Urinary bladder (tissue), 4 donors: ENCODE data around the gene NEIL3. TPM values are rescaled to one million over a fixed set of nuclear protein-coding genes. Genes with fewer than 3 reads are reported as not detected.

Source experiments
- DNase-seq: peaks from one replicate; pipeline ENCODE4 v3.0.0-alpha.2; 2015; ENCODE audit errors: extremely low spot score
- H3K27ac ChIP-seq: one replicate; pipeline ENCODE4 v1.5.1; 2013; ENCODE audit warnings: low read depth, mild to moderate bottlenecking, moderate library complexity
- H3K36me3 ChIP-seq: one replicate; pipeline ENCODE4 v1.6.1; 2013; ENCODE audit warnings: mild to moderate bottlenecking, moderate library complexity; ENCODE audit not compliant: insufficient read depth
- H3K4me1 ChIP-seq: one replicate; pipeline ENCODE4 v1.6.1; 2013; ENCODE audit warnings: mild to moderate bottlenecking, moderate library complexity; ENCODE audit not compliant: insufficient read depth
- H3K4me3 ChIP-seq: one replicate; pipeline ENCODE4 v1.5.1; 2013; ENCODE audit warnings: low read depth, low read length
- WGBS: extraction: QIAGEN DNeasy Blood & Tissue Kit; methylation state at CpG from one replicate; pipeline ENCODE4 v1.1.7; 2013; 5-methylcytosine and 5-hydroxymethylcytosine counted together
- polyA plus RNA-seq: library from polyadenylated mRNA; stranded (reverse); fragments of 200-250 nt; gene quantifications from one replicate; pipeline ENCODE4 v1.2.3, GENCODE V29; 2013
- total RNA-seq: library from RNA; depleted of rRNA; stranded (reverse); fragments of >200 nt; gene quantifications from one replicate; pipeline ENCODE4 v1.2.3, GENCODE V29; 2014
- donor health status: healthy with polysubstance abuse.
- donor health status: healthy.

The NEIL3 gene
- total and polyA plus RNA-seq, 2 donors, result 9.6 TPM; not detected in 1

- H3K27ac ChIP-seq, result no peak overlapping the region
- H3K4me3 ChIP-seq, result no peak overlapping the region
- no peaks in the 10 kb centered on the region for H3K36me3 ChIP-seq
- H3K4me1 ChIP-seq, result no peaks in the 10 kb centered on the region
- WGBS, result 94% methylated on average over 7 of the region's 7 CpGs
- DNase-seq, result no peak
These were observed 1.9 kb downstream of the NEIL3 start for GRCh38 chr4:177311589-177311988.

DNA sequence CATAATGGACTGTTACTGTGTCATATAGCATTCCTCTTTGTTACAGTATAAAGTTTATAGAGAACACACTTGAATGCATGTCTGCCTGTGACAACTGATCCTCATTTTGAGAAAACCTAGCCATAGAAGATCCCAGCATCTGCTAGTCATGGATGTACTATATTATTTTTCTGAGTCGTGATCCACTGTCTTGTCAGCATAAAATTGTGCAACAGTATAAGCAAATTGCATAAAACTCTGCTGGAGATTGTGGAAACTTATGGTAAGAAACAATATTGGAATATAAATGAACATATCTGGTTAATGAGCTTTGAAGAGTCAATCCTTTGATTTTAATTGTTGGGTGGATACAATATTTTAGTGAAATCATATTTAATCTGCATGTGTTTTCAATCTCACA, 3.6 kb downstream of the NEIL3 start:
- H3K27ac ChIP-seq, result no peak overlapping the region
- no peaks in the 10 kb centered on the region for H3K36me3 ChIP-seq
- no peaks in the 10 kb centered on the region for H3K4me1 ChIP-seq
- WGBS, result 66% methylated on average over 1 of the region's 1 CpG
- H3K4me3 ChIP-seq, result no peak overlapping the region
- DNase-seq, result no peak

GRCh38 chr4:177315767-177316464, 6.2 kb downstream of the NEIL3 start:
- H3K36me3 ChIP-seq, result no peaks in the 10 kb centered on the region
- H3K4me3 ChIP-seq, result no peak overlapping the region
- H3K27ac ChIP-seq, result no peak overlapping the region
- WGBS, result 77% methylated on average over 4 of the region's 4 CpGs
- DNase-seq, result no peak
- no peaks in the 10 kb centered on the region for H3K4me1 ChIP-seq

DNA sequence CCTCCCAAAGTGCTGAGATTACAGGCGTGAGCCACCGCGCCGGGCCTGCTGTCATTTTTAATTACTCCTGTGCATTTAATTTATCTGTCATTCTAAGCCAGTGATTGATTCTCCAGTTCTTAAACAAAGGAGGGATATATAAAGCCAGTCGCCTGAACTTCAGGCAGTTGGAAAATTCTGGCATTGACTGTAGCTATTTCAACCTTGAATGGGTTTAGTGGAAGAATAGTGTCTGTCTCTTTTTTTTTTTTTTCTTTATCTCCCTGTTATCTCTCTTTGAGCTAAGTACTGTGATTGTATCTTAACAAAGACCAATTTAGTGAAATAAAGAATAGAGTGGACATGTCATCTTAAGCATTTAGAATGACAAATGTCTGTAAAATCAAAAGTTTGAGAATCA, 11.0 kb downstream of the NEIL3 start:
- DNase-seq, result no peak
- no peak overlapping the region for H3K27ac ChIP-seq
- no peaks in the 10 kb centered on the region for H3K4me1 ChIP-seq
- WGBS, result 95% methylated on average over 5 of the region's 5 CpGs
- H3K36me3 ChIP-seq, result no peaks in the 10 kb centered on the region
- no peak overlapping the region for H3K4me3 ChIP-seq

GRCh38 chr4:177321647-177322046, 12.0 kb downstream of the NEIL3 start:
- Histone ChIP-seq H3K4me3 (no peak overlapping the region), H3K36me3 (no peaks in the 10 kb centered on the region), H3K27ac (no peak overlapping the region), H3K4me1 (no peaks in the 10 kb centered on the region)
- DNase-seq, result no peak
- WGBS, result 71% methylated on average over 3 of the region's 3 CpGs

DNA sequence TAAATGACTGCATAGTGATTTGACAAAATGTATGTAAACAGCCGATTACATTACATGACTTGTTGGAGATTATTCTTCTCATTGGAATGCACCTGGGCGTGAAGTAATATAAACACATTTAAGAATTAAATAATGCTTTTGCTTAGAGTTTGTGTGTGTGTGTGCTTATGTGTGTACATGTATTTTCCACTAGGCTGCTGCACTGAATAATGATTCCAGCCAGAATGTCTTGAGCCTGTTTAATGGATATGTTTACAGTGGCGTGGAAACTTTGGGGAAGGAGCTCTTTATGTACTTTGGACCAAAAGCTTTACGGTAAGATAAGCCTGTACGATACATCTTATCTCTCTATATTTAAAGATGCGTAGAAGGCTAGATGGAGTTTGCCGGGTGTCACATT, 12.6 kb downstream of the NEIL3 start:
- DNase-seq, result no peak
- Histone ChIP-seq H3K4me1 (no peaks in the 10 kb centered on the region), H3K36me3 (no peaks in the 10 kb centered on the region), H3K27ac (no peak overlapping the region), H3K4me3 (no peak overlapping the region)
- WGBS, result 33% methylated on average over 7 of the region's 7 CpGs

DNA sequence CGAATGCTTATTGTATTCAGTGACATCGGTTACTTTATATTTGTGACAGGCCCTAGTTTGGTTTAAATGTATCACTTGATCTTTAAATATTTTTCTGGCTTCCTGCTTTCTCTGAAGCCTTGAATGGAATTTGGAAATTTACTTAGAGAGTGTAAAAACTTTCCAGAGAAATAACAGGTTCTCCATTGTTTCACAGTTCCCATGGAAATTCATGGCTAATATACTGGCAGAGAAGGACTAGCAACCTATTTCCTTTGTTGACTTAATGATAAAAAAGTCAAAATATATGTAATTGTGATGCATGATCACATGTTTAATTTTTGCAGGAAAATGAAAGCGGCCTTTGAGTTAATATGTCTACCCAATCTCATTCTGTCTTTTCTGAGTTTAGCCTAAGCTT, 13.2 kb downstream of the NEIL3 start:
- H3K4me3 ChIP-seq, result no peak overlapping the region
- H3K4me1 ChIP-seq, result no peaks in the 10 kb centered on the region
- H3K27ac ChIP-seq, result no peak overlapping the region
- 51% methylated on average over 3 of the region's 3 CpGs for WGBS
- no peaks in the 10 kb centered on the region for H3K36me3 ChIP-seq
- DNase-seq, result no peak

DNA sequence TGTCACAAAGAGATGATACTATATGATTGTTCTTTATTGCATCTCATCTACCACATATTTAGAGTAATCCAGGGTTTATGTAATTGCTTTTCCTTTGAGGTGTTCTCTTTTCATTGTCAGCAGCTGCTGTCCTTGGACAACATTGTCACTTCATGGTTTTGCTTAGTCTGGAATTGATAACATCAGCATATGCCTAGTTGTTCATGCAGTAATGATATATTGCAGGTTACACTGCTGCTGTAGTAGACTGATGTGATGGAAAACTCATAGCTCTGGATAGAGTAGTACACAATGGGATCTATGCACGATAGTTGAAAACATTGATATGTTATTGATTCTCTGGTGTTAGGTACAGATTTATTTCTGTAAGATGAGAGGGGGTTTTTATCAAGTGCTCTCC, 13.7 kb downstream of the NEIL3 start:
- DNase-seq, result no peak
- no peaks in the 10 kb centered on the region for H3K4me1 ChIP-seq
- H3K27ac ChIP-seq, result no peak overlapping the region
- H3K36me3 ChIP-seq, result no peaks in the 10 kb centered on the region
- H3K4me3 ChIP-seq, result no peak overlapping the region
- WGBS, result 88% methylated on average over 1 of the region's 1 CpG

- no peak overlapping the region for H3K4me3 ChIP-seq
- no peak for DNase-seq
- WGBS, result 96% methylated on average over 4 of the region's 4 CpGs
These were observed 22.4 kb downstream of the NEIL3 start for GRCh38 chr4:177332119-177332518.

GRCh38 chr4:177339477-177340374, 30.1 kb downstream of the NEIL3 start:
- 42% methylated on average over 5 of the region's 5 CpGs for WGBS
- no peak overlapping the region for H3K4me3 ChIP-seq
- no peak for DNase-seq
- H3K4me1 ChIP-seq, result no peaks in the 10 kb centered on the region
- H3K27ac ChIP-seq, result no peak overlapping the region
- H3K36me3 ChIP-seq, result no peaks in the 10 kb centered on the region

More at GRCh38 chr4:177332119-177332518, 22.4 kb downstream of the NEIL3 start:
- H3K36me3 ChIP-seq, result no peaks in the 10 kb centered on the region
- no peak overlapping the region for H3K27ac ChIP-seq
- no peaks in the 10 kb centered on the region for H3K4me1 ChIP-seq

GRCh38 chr4:177348348-177348747, 38.7 kb downstream of the NEIL3 start:
- no peak for DNase-seq
- H3K27ac ChIP-seq, result no peak overlapping the region
- 97% methylated on average over 8 of the region's 8 CpGs for WGBS
- H3K4me1 ChIP-seq, result no peaks in the 10 kb centered on the region
- no peak overlapping the region for H3K4me3 ChIP-seq
- no peaks in the 10 kb centered on the region for H3K36me3 ChIP-seq

- no peaks in the 10 kb centered on the region for H3K36me3 ChIP-seq
- H3K27ac ChIP-seq, result no peak overlapping the region
- DNase-seq, result no peak
- H3K4me1 ChIP-seq, result no peaks in the 10 kb centered on the region
- WGBS, result 87% methylated on average over 6 of the region's 6 CpGs
- no peak overlapping the region for H3K4me3 ChIP-seq
These were observed 39.5 kb downstream of the NEIL3 start for GRCh38 chr4:177349191-177349590.

DNA sequence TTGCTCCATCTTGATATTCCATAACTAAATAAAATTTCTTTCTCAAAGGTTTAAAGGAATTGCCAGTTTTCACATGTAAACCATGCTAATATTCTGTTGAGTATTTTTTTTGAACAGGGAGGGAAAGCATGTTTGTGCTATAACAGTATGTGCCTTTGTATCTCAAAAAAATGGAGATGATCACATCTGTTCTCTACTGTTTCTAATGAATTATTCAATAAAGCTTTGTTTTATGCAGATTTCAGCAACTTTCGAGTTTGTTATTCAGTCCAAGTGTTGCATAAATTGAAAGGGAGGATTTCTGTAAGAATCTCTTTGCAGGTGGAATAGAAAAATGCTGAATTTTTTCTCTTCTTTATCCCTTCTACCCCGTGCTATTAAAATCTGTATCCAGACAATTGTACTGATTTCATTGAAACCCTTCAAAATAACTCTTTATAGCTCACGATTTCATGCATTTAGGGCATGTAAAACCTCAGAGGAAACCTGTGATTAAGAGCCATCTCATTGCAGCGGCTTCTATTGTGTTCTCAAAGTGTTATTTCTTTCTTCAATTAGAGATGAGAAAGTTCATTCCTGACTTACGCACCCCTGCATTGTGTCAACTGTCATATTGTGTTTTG, 42.1 kb downstream of the NEIL3 start:
- no peak overlapping the region for H3K4me3 ChIP-seq
- no peak for DNase-seq
- no peak overlapping the region for H3K27ac ChIP-seq
- 92% methylated on average over 5 of the region's 5 CpGs for WGBS
- no peaks in the 10 kb centered on the region for H3K36me3 ChIP-seq
- H3K4me1 ChIP-seq, result no peaks in the 10 kb centered on the region

- no peaks in the 10 kb centered on the region for H3K36me3 ChIP-seq
- no peak overlapping the region for H3K27ac ChIP-seq
- no peak for DNase-seq
- no peak overlapping the region for H3K4me3 ChIP-seq
- no peaks in the 10 kb centered on the region for H3K4me1 ChIP-seq
These were observed 46.5 kb downstream of the NEIL3 start for GRCh38 chr4:177356206-177356605.
